SKM-1 treated with dmso at 0.1 percent for 144 hours (cell line): ENCODE measurements around the gene BRCC3.
"Not testable (repeated sequence)": the region's sequence is repeated elsewhere in the genome, so short reads cannot be mapped to it uniquely, and the experiment has no call there.

Experiments used
- DNase-seq: peaks from one replicate; lab custom pipeline; 2025; ENCODE audit not compliant: unreplicated experiment; lab: John Stamatoyannopoulos, UW

BRCC3 gene

GRCh38 chrX:155143959-155144548 is 72.7 kb downstream of the BRCC3 start:
- no peak for DNase-seq

GRCh38 chrX:155144926-155145325 is 73.6 kb downstream of the BRCC3 start:
- DNase-seq, result no peak

GRCh38 chrX:155147612-155148011 is 76.3 kb downstream of the BRCC3 start:
- DNase-seq, result not testable (repeated sequence)

GRCh38 chrX:155148166-155148565 is 76.9 kb downstream of the BRCC3 start:
- DNase-seq, result not testable (repeated sequence)

- DNase-seq, result peak; percentile 1
Observed at GRCh38 chrX:155148724-155149537, 77.6 kb downstream of the BRCC3 start.

- DNase-seq, result no peak
Observed at GRCh38 chrX:155169881-155170280, 98.6 kb downstream of the BRCC3 start.
